Measurements from ENCODE around the gene SYCP3. TPM values are rescaled to one million over a fixed set of nuclear protein-coding genes. Genes with fewer than 3 reads are reported as not detected.
"Not testable (repeated sequence)": the region's sequence is repeated elsewhere in the genome, so short reads cannot be mapped to it uniquely, and the experiment has no call there.

Gene SYCP3
- total and polyA plus RNA-seq, 4 donors: 0.20 to 2.4 (median 1.2) TPM

GRCh38 chr12:101694297-101694848, 44.9 kb downstream of the SYCP3 start:
- Histone ChIP-seq H3K4me1 (ENCODE audit: control insufficient read depth, insufficient read depth, low read length) (peaks cover 18% of the 10 kb centered on the region), H3K4me3 (ENCODE audit: low read depth, low read length) (no peak overlapping the region), H3K36me3 (ENCODE audit: control insufficient read depth, insufficient read depth, low read length) (no peaks in the 10 kb centered on the region), H3K27ac (ENCODE audit: low read depth, low read length) (no peak overlapping the region), H3K9me3 (ENCODE audit: control insufficient read depth, insufficient read depth, low read length) (no peaks in the 10 kb centered on the region), H3K27me3 (ENCODE audit: control insufficient read depth, insufficient read depth, low read length) (no peaks in the 10 kb centered on the region)
- no CpG with 5 or more reads among the region's 2 CpGs for WGBS (ENCODE audit: insufficient coverage)
- DNase-seq (ENCODE audit: low read depth in 4 of 6, low spot score in 6 of 6): no peak

- WGBS (ENCODE audit: insufficient coverage): 100% methylated on average over 1 of the region's 1 CpG
Measured at GRCh38 chr12:101691503-101692096, 47.7 kb downstream of the SYCP3 start.

DNA sequence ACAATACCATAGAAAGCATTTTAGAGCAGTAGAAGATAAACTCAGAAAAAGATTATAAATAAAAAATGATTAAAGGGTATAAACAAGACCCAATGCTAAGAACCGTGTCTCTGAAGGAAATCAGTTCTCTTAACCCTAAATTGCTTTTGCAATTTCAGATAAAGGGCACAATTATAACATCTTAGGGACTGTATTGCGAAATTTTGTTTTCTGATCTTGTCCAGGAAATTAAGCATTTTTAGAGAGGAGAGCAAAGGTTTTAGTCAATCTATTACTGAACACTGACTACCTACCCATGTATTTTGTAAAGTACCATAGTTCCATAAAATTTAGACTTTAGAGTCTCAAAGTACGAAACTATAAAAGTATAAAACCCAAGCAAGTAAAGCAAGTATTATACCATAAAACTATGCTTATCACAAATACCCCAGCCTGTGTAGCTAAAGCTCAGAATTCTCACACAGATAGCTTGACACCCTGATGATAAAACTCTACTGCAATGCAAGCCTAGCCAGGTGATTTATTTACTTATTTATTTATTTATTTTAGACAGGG, 48.6 kb downstream of the SYCP3 start:
- Histone ChIP-seq H3K4me3 (ENCODE audit: low read depth, low read length) (no peak overlapping the region), H3K36me3 (ENCODE audit: control insufficient read depth, insufficient read depth, low read length) (no peaks in the 10 kb centered on the region), H3K27me3 (ENCODE audit: control insufficient read depth, insufficient read depth, low read length) (no peaks in the 10 kb centered on the region), H3K4me1 (ENCODE audit: control insufficient read depth, insufficient read depth, low read length) (no peaks in the 10 kb centered on the region), H3K9me3 (ENCODE audit: control insufficient read depth, insufficient read depth, low read length) (no peaks in the 10 kb centered on the region), H3K27ac (ENCODE audit: low read depth, low read length) (no peak overlapping the region)
- WGBS (ENCODE audit: insufficient coverage): no CpG with 5 or more reads among the region's 3 CpGs
- no peak for DNase-seq (ENCODE audit: low read depth in 4 of 6, low spot score in 6 of 6)

More at GRCh38 chr12:101691503-101692096, 47.7 kb downstream of the SYCP3 start:
- H3K4me3 ChIP-seq (ENCODE audit: low read depth, low read length): no peak overlapping the region
- no peaks in the 10 kb centered on the region for H3K36me3 ChIP-seq (ENCODE audit: control insufficient read depth, insufficient read depth, low read length)
- H3K9me3 ChIP-seq (ENCODE audit: control insufficient read depth, insufficient read depth, low read length): no peaks in the 10 kb centered on the region
- H3K27ac ChIP-seq (ENCODE audit: low read depth, low read length): no peak overlapping the region
- no peak for DNase-seq (ENCODE audit: low read depth in 4 of 6, low spot score in 6 of 6)
- H3K4me1 ChIP-seq (ENCODE audit: control insufficient read depth, insufficient read depth, low read length): peaks cover 4% of the 10 kb centered on the region
- no peaks in the 10 kb centered on the region for H3K27me3 ChIP-seq (ENCODE audit: control insufficient read depth, insufficient read depth, low read length)

DNA sequence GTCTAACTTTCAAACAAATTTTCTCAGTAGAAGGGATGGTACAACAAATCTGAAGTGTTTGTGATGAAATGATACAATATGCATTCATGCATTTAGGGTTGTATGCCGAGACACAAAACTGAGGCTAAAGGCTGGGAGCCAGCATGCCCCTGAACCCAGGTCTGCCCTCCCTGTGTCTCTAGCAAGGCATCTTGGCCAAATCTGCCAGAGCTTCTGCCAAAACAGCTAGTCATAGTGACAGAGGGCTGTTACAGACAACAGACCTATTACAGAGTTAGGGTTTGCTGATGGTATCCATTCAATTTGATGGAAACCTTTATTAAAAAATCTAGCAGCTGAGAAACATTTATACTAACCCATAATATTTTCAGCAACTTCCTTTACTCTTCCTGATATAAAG, 53.1 kb downstream of the SYCP3 start:
- peak overlapping the region; percentile 57 for H3K27ac ChIP-seq (ENCODE audit: low read depth, low read length)
- DNase-seq (ENCODE audit: low read depth in 4 of 6, low spot score in 6 of 6): peak in 1 of 6 donors; percentile 76
- H3K4me1 ChIP-seq (ENCODE audit: control insufficient read depth, insufficient read depth, low read length): no peaks in the 10 kb centered on the region
- no peaks in the 10 kb centered on the region for H3K27me3 ChIP-seq (ENCODE audit: control insufficient read depth, insufficient read depth, low read length)
- H3K9me3 ChIP-seq (ENCODE audit: control insufficient read depth, insufficient read depth, low read length): no peaks in the 10 kb centered on the region
- 50% methylated on average over 1 of the region's 1 CpG for WGBS (ENCODE audit: insufficient coverage)
- H3K4me3 ChIP-seq (ENCODE audit: low read depth, low read length): no peak overlapping the region
- no peaks in the 10 kb centered on the region for H3K36me3 ChIP-seq (ENCODE audit: control insufficient read depth, insufficient read depth, low read length)

- Histone ChIP-seq H3K27ac (ENCODE audit: low read depth, low read length) (peak overlapping the region; percentile 42), H3K4me3 (ENCODE audit: low read depth, low read length) (no peak overlapping the region), H3K36me3 (ENCODE audit: control insufficient read depth, insufficient read depth, low read length) (no peaks in the 10 kb centered on the region), H3K4me1 (ENCODE audit: control insufficient read depth, insufficient read depth, low read length) (no peaks in the 10 kb centered on the region), H3K27me3 (ENCODE audit: control insufficient read depth, insufficient read depth, low read length) (no peaks in the 10 kb centered on the region), H3K9me3 (ENCODE audit: control insufficient read depth, insufficient read depth, low read length) (no peaks in the 10 kb centered on the region)
- DNase-seq (ENCODE audit: low read depth in 4 of 6, low spot score in 6 of 6): no peak
- WGBS (ENCODE audit: insufficient coverage): no CpG with 5 or more reads among the region's 1 CpG
Measured at GRCh38 chr12:101685092-101685491, 54.2 kb downstream of the SYCP3 start.

DNA sequence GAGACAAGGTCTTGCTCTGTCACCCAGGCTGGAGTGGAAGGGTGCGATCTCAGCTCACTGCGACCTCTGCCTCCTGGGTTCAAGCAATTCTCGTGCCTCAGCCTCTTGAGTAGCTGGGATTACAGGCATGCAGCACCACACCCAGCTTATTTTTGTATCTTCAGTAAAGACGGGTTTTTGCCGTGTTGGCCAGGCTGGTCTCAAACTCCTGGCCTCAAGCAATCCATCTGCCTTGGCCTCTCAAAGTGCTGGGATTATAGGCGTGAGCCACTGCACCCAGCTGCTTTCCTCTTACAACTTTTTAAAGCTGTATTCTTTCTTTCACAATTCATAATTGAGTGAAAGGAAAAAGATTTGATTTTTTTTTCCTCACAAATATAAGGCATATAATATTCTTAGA, 57.6 kb downstream of the SYCP3 start:
- not testable (repeated sequence) for H3K36me3 ChIP-seq (ENCODE audit: control insufficient read depth, insufficient read depth, low read length); H3K27ac ChIP-seq (ENCODE audit: low read depth, low read length); H3K27me3 ChIP-seq (ENCODE audit: control insufficient read depth, insufficient read depth, low read length); H3K4me3 ChIP-seq (ENCODE audit: low read depth, low read length); H3K4me1 ChIP-seq (ENCODE audit: control insufficient read depth, insufficient read depth, low read length); DNase-seq (ENCODE audit: low read depth in 4 of 6, low spot score in 6 of 6); H3K9me3 ChIP-seq (ENCODE audit: control insufficient read depth, insufficient read depth, low read length)
- WGBS (ENCODE audit: insufficient coverage): 86% methylated on average over 5 of the region's 6 CpGs

DNA sequence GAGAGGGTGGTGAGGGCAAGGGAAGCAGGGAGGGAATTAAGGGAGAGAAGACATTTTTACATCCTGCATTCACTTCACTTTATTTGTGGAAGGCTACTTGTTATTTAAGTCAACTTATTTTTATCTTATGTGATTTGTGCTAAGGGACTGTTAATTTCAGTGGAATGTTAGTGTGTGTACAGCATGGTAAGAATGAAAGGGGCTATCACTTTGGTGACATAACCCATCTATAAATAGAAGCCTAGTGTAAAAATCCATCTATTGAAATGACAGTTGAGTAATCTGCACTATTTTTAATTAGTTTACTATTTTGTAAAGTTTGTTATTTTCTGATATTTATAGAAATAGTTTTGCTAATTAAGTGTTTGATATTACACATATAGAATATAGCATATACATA, 58.6 kb downstream of the SYCP3 start:
- no peak overlapping the region for H3K4me3 ChIP-seq (ENCODE audit: low read depth, low read length)
- H3K27me3 ChIP-seq (ENCODE audit: control insufficient read depth, insufficient read depth, low read length): no peaks in the 10 kb centered on the region
- H3K4me1 ChIP-seq (ENCODE audit: control insufficient read depth, insufficient read depth, low read length): no peaks in the 10 kb centered on the region
- H3K36me3 ChIP-seq (ENCODE audit: control insufficient read depth, insufficient read depth, low read length): no peaks in the 10 kb centered on the region
- no peaks in the 10 kb centered on the region for H3K9me3 ChIP-seq (ENCODE audit: control insufficient read depth, insufficient read depth, low read length)
- no peak overlapping the region for H3K27ac ChIP-seq (ENCODE audit: low read depth, low read length)
- no peak for DNase-seq (ENCODE audit: low read depth in 4 of 6, low spot score in 6 of 6)

GRCh38 chr12:101680240-101680639, 59.0 kb downstream of the SYCP3 start:
- DNase-seq (ENCODE audit: low read depth in 4 of 6, low spot score in 6 of 6): no peak
- WGBS (ENCODE audit: insufficient coverage): 100% methylated on average over 1 of the region's 3 CpGs
- no peaks in the 10 kb centered on the region for H3K4me1 ChIP-seq (ENCODE audit: control insufficient read depth, insufficient read depth, low read length)
- H3K27ac ChIP-seq (ENCODE audit: low read depth, low read length): no peak overlapping the region
- H3K4me3 ChIP-seq (ENCODE audit: low read depth, low read length): no peak overlapping the region
- no peaks in the 10 kb centered on the region for H3K36me3 ChIP-seq (ENCODE audit: control insufficient read depth, insufficient read depth, low read length)
- H3K9me3 ChIP-seq (ENCODE audit: control insufficient read depth, insufficient read depth, low read length): no peaks in the 10 kb centered on the region
- no peaks in the 10 kb centered on the region for H3K27me3 ChIP-seq (ENCODE audit: control insufficient read depth, insufficient read depth, low read length)
